Trophoblast cell (in vitro differentiated cells and primary cell): Measurements from ENCODE around the gene GREM2.
A peak's percentile ranks its signal among the peaks of the same experiment; 100 is the strongest.

Experiments used
- DNase-seq, 2 donors: peaks; one replicate each; pipeline ENCODE4 v3.0.0-alpha.2; 2016
- H2AFZ ChIP-seq: 2 replicates; pipeline ENCODE4 v1.6.1; 2013; ENCODE audit warnings: low read length, moderate library complexity, mild to moderate bottlenecking; ENCODE audit not compliant: insufficient read depth, poor library complexity
- H2AK5ac ChIP-seq: 2 replicates; pipeline ENCODE4 v1.6.1; 2013; ENCODE audit warnings: mild to moderate bottlenecking, low read length
- H2BK120ac ChIP-seq: 2 replicates; pipeline ENCODE4 v1.6.1; 2013; ENCODE audit warnings: low read length, mild to moderate bottlenecking, moderate library complexity; ENCODE audit not compliant: insufficient read depth, poor library complexity
- H2BK12ac ChIP-seq: 2 replicates; pipeline ENCODE4 v1.6.1; 2013; ENCODE audit warnings: mild to moderate bottlenecking, low read length, moderate library complexity
- H2BK5ac ChIP-seq: 2 replicates; pipeline ENCODE4 v1.6.1; 2013; ENCODE audit warnings: low read length, low read depth, moderate library complexity, mild to moderate bottlenecking; ENCODE audit not compliant: poor library complexity
- H3K14ac ChIP-seq: 2 replicates; pipeline ENCODE4 v1.6.1; 2013; ENCODE audit warnings: mild to moderate bottlenecking, low read length
- H3K18ac ChIP-seq: 2 replicates; pipeline ENCODE4 v1.6.1; 2013; ENCODE audit warnings: mild to moderate bottlenecking, low read length
- H3K23ac ChIP-seq: 2 replicates; pipeline ENCODE4 v1.6.1; 2013; ENCODE audit warnings: low read length
- H3K27ac ChIP-seq: 2 replicates; pipeline ENCODE4 v1.5.1; 2013; ENCODE audit warnings: low read depth, mild to moderate bottlenecking, inconsistent platforms, low read length, moderate library complexity
- H3K27me3 ChIP-seq: 2 replicates; pipeline ENCODE4 v1.6.1; 2013; ENCODE audit warnings: inconsistent platforms, mild to moderate bottlenecking, low read length, moderate library complexity; ENCODE audit not compliant: insufficient read depth
- H3K36me3 ChIP-seq, 2 experiments: 1 replicate in 1 of 2; 2 replicates in 1 of 2; pipeline ENCODE4 v1.6.1; 2013; ENCODE audit warnings: low read length in 2 of 2, mild to moderate bottlenecking in 2 of 2, moderate library complexity in 1 of 2; ENCODE audit not compliant: insufficient read depth in 2 of 2, control insufficient read depth in 1 of 2
- H3K4ac ChIP-seq: 2 replicates; pipeline ENCODE4 v1.6.1; 2013; ENCODE audit warnings: low read depth, mild to moderate bottlenecking, low read length, moderate library complexity
- H3K4me1 ChIP-seq, 2 experiments: 1 replicate in 1 of 2; 2 replicates in 1 of 2; pipeline ENCODE4 v1.6.1; 2013; ENCODE audit warnings: low read length in 2 of 2, mild to moderate bottlenecking in 2 of 2, moderate library complexity in 1 of 2; ENCODE audit not compliant: insufficient read depth in 2 of 2, control insufficient read depth in 1 of 2
- H3K4me2 ChIP-seq: 2 replicates; pipeline ENCODE4 v1.6.1; 2013; ENCODE audit warnings: inconsistent platforms, mild to moderate bottlenecking, low read length, moderate library complexity
- H3K4me3 ChIP-seq: 2 replicates; pipeline ENCODE4 v1.5.1; 2013; ENCODE audit warnings: mild to moderate bottlenecking, low read depth, low read length, inconsistent platforms
- H3K79me1 ChIP-seq: one replicate; pipeline ENCODE4 v1.6.1; 2013; ENCODE audit warnings: low read length
- H3K79me2 ChIP-seq: 2 replicates; pipeline ENCODE4 v1.6.1; 2013; ENCODE audit warnings: low read length, mild to moderate bottlenecking; ENCODE audit not compliant: control insufficient read depth, insufficient read depth, poor library complexity
- H3K9ac ChIP-seq: 2 replicates; pipeline ENCODE4 v1.6.1; 2013; ENCODE audit warnings: mild to moderate bottlenecking, low read length
- H3K9me3 ChIP-seq: 2 replicates; pipeline ENCODE4 v1.6.1; 2013; ENCODE audit warnings: low read depth, mild to moderate bottlenecking, control low read depth, inconsistent platforms, low read length; ENCODE audit not compliant: insufficient read depth
- H4K12ac ChIP-seq: 2 replicates; pipeline ENCODE4 v1.6.1; 2013; ENCODE audit warnings: low read depth, mild to moderate bottlenecking, low read length, moderate library complexity
- H4K8ac ChIP-seq: 2 replicates; pipeline ENCODE4 v1.6.1; 2013; ENCODE audit warnings: low read depth, mild to moderate bottlenecking, low read length, moderate library complexity
- H4K91ac ChIP-seq: one replicate; pipeline ENCODE4 v1.6.1; 2013; ENCODE audit warnings: low read depth, mild to moderate bottlenecking, low read length, moderate library complexity
- WGBS: extraction: QIAGEN DNeasy Blood & Tissue Kit; methylation state at CpG from one replicate; pipeline ENCODE4 v1.1.7; 2013; ENCODE audit warnings: missing lambda C conversion rate; ENCODE audit not compliant: insufficient read length, insufficient coverage; ENCODE audit errors: extremely low coverage; 5-methylcytosine and 5-hydroxymethylcytosine counted together

Gene GREM2

DNA sequence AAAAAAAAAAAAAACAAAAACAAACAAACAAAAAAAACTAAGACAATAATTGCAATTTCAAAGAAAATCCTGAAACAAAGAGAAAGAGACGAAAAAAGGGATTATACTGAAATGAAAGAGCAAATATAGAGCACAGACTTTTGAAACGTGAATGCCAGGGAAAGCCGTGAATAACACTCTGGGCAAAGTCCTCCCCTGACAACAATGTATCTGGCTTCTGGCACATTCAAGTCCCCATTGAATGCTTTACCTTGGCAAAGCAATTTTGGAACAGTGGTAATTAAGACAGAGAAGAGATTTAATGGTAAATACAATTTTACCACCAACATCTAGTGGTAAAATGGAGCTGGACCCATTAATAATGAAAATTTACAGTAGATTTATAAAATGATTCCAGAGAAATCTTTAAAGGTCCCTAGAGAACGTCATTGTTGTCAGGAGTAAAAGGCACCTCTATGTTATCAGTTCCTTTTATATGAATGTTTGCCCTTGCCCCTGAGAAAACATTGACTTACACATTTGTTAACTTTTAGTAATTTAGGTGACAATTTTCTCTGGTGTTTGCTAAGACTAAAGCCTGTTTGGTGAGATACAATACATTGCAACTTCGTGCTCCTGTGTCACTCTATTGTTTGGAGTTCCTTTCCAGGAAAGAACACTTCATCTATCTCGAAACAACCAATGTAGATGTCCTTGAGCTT lies 89.7 kb downstream of the GREM2 start:
- no peak overlapping the region for H4K91ac ChIP-seq
- no peak overlapping the region for H2BK12ac ChIP-seq
- no peak overlapping the region for H3K18ac ChIP-seq
- H3K36me3 ChIP-seq: peaks cover 0 to 2% of the 10 kb centered on the region in 2 experiments
- no peaks in the 10 kb centered on the region for H3K9me3 ChIP-seq
- no peak overlapping the region for H3K27ac ChIP-seq
- no peak overlapping the region for H3K4ac ChIP-seq
- H4K8ac ChIP-seq: no peak overlapping the region
- DNase-seq: no peak
- no peak overlapping the region for H3K23ac ChIP-seq
- no peak overlapping the region for H3K4me3 ChIP-seq
- no peaks in the 10 kb centered on the region for H3K79me1 ChIP-seq
- H2AK5ac ChIP-seq: no peak overlapping the region
- no peak overlapping the region for H3K14ac ChIP-seq
- H3K27me3 ChIP-seq: no peaks in the 10 kb centered on the region
- WGBS: no CpG with 5 or more reads among the region's 6 CpGs
- H2AFZ ChIP-seq: no peak overlapping the region
- H2BK120ac ChIP-seq: no peak overlapping the region
- H3K4me1 ChIP-seq: no peaks in the 10 kb centered on the region
- no peak overlapping the region for H2BK5ac ChIP-seq
- H3K79me2 ChIP-seq: no peaks in the 10 kb centered on the region
- no peak overlapping the region for H3K4me2 ChIP-seq
- H4K12ac ChIP-seq: no peak overlapping the region
- H3K9ac ChIP-seq: no peak overlapping the region

DNA sequence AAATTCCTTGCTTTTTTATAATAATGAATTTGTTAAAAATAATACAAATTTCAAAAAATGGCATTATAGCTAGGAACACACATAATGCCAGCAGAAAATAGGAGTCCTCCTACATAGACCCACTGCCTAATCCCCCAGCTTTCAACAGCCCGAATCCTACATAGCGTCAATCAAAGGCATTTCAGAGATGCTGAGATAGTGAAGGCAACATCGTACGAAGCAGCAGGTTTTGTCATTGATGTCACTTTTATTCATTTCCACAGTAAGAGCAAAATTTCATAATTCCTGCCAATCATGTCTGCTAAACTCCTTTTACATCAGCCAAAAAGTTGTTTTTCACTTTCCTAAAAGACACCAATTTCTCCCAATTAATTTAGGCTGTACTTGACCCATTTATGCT lies 94.1 kb downstream of the GREM2 start:
- Histone ChIP-seq H3K27me3 (no peaks in the 10 kb centered on the region), H2AFZ (no peak overlapping the region), H3K79me2 (no peaks in the 10 kb centered on the region), H3K9ac (no peak overlapping the region), H3K79me1 (no peaks in the 10 kb centered on the region), H3K23ac (no peak overlapping the region), H3K4me2 (no peak overlapping the region), H4K8ac (no peak overlapping the region), H3K9me3 (no peaks in the 10 kb centered on the region), H3K4ac (no peak overlapping the region), H3K14ac (no peak overlapping the region), H2BK120ac (no peak overlapping the region), H3K27ac (no peak overlapping the region), H2BK5ac (no peak overlapping the region), H4K12ac (no peak overlapping the region), H2BK12ac (no peak overlapping the region), H2AK5ac (no peak overlapping the region), H3K4me1 (no peaks in the 10 kb centered on the region), H4K91ac (no peak overlapping the region), H3K4me3 (no peak overlapping the region), H3K18ac (no peak overlapping the region), H3K36me3 (peaks cover 0 to 2% of the 10 kb centered on the region in 2 experiments)
- peak; percentile 27 to 80 for DNase-seq
- WGBS: no CpG with 5 or more reads among the region's 4 CpGs

DNA sequence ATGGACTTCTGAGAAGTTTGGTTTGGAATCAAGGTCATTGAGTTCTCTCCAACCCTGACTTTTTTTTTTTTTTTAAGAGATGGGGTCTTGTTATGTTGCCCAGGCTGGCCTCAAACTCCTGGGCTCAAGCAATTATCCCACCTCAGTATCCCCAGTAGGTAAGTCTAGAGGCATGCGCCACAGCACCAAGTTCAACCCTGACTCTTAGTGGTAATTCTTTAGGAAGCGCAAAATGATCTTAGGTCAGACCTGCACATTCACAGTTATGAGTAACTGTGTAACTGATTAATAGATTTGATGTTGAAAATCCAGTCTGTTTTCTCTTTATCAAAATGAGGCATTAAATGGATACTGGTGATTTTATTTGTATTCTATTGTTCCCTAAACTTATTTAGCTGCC lies 95.9 kb downstream of the GREM2 start:
- Histone ChIP-seq H3K14ac (no peak overlapping the region), H2AFZ (no peak overlapping the region), H4K8ac (no peak overlapping the region), H2BK120ac (no peak overlapping the region), H3K27ac (no peak overlapping the region), H3K27me3 (no peaks in the 10 kb centered on the region), H3K9me3 (no peaks in the 10 kb centered on the region), H4K91ac (no peak overlapping the region), H3K79me2 (no peaks in the 10 kb centered on the region), H2AK5ac (no peak overlapping the region), H4K12ac (no peak overlapping the region), H2BK12ac (no peak overlapping the region), H3K36me3 (no peaks in the 10 kb centered on the region), H2BK5ac (no peak overlapping the region), H3K4ac (no peak overlapping the region), H3K79me1 (no peaks in the 10 kb centered on the region), H3K4me1 (no peaks in the 10 kb centered on the region), H3K4me3 (no peak overlapping the region), H3K4me2 (no peak overlapping the region), H3K9ac (no peak overlapping the region), H3K23ac (no peak overlapping the region), H3K18ac (no peak overlapping the region)
- DNase-seq: peak in 1 of 2 donors; percentile 23
- WGBS: no CpG with 5 or more reads among the region's 2 CpGs

GRCh38 chr1:240515505-240515904 lies 96.5 kb downstream of the GREM2 start:
- H3K4me3 ChIP-seq: no peak overlapping the region
- H2BK120ac ChIP-seq: no peak overlapping the region
- no peak overlapping the region for H2BK5ac ChIP-seq
- H3K36me3 ChIP-seq: no peaks in the 10 kb centered on the region
- H3K79me1 ChIP-seq: no peaks in the 10 kb centered on the region
- no peak overlapping the region for H3K23ac ChIP-seq
- H3K79me2 ChIP-seq: no peaks in the 10 kb centered on the region
- H3K18ac ChIP-seq: no peak overlapping the region
- no CpG with 5 or more reads among the region's 1 CpG for WGBS
- DNase-seq: peak in 1 of 2 donors; percentile 52
- H3K27ac ChIP-seq: no peak overlapping the region
- H3K4me2 ChIP-seq: no peak overlapping the region
- H2BK12ac ChIP-seq: no peak overlapping the region
- H4K12ac ChIP-seq: no peak overlapping the region
- no peak overlapping the region for H2AFZ ChIP-seq
- H4K91ac ChIP-seq: no peak overlapping the region
- no peak overlapping the region for H3K4ac ChIP-seq
- H3K27me3 ChIP-seq: no peaks in the 10 kb centered on the region
- no peak overlapping the region for H3K14ac ChIP-seq
- H2AK5ac ChIP-seq: no peak overlapping the region
- H3K4me1 ChIP-seq: no peaks in the 10 kb centered on the region
- H3K9ac ChIP-seq: no peak overlapping the region
- H3K9me3 ChIP-seq: no peaks in the 10 kb centered on the region
- H4K8ac ChIP-seq: no peak overlapping the region
